Measurements from ENCODE around the gene TRAIP.

The TRAIP gene

DNA sequence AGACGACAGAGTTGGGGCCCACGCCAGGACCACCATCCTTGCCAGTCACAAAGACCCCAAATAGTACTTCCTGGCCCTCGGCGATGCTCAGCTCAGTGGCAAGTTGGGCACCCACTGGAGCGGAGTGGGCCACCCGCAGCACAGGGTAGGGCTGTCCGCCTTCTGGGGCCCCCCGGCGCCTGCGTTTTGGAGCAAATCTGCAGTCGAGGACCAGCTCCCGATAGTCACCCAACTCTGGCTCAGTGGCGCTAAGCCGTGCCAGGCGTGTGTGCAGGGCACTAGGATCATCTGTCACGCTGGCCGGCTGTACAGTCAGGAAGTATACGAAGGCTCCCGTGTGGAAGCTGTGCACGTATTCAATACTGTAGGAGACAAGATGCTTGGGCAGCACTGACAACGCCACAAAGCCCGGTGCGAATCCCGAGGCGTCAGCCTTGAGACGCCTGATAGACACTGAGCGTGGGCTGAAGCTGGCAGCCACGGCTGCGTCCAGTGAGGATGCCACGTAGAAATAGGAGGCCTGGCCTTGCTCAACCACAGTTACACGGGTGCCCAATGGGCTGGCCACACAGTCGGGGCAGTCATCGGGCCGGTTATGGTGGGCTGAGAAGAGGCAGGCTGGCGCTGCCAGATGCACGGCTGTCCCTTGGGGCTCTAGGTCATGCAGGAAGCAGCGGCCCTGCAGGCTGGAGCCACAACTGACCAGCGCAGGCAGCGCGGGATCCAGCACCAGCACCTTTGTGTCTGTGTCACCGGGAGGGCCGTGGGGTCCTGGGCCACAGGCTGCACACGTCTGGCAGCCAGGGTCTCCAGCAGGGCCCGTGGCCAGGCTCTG is 46.4 kb upstream of the TRAIP start:
- H3K27ac ChIP-seq (ENCODE audit: extremely low read depth, low read depth, low read length), result no peak overlapping the region
- TF ChIP-seq, protein P1, sequence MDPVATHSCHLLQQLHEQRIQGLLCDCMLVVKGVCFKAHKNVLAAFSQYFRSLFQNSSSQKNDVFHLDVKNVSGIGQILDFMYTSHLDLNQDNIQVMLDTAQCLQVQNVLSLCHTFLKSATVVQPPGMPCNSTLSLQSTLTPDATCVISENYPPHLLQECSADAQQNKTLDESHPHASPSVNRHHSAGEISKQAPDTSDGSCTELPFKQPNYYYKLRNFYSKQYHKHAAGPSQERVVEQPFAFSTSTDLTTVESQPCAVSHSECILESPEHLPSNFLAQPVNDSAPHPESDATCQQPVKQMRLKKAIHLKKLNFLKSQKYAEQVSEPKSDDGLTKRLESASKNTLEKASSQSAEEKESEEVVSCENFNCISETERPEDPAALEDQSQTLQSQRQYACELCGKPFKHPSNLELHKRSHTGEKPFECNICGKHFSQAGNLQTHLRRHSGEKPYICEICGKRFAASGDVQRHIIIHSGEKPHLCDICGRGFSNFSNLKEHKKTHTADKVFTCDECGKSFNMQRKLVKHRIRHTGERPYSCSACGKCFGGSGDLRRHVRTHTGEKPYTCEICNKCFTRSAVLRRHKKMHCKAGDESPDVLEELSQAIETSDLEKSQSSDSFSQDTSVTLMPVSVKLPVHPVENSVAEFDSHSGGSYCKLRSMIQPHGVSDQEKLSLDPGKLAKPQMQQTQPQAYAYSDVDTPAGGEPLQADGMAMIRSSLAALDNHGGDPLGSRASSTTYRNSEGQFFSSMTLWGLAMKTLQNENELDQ (tag by site-specific recombination; IDR thresholded peaks at IDR 0.05; ENCODE audit: low read depth), result no peak
- TF ChIP-seq BCL11B (tag by site-specific recombination; IDR thresholded peaks at IDR 0.05; ENCODE audit: low read depth), result no peak
- no peak for TF ChIP-seq ZNF214 (tag by site-specific recombination; IDR thresholded peaks at IDR 0.05; ENCODE audit: borderline replicate concordance)
- TF ChIP-seq YY1 (tag by site-specific recombination; IDR thresholded peaks at IDR 0.05), result no peak
- TF ChIP-seq ZNF350 (tag by site-specific recombination; IDR thresholded peaks at IDR 0.05), result no peak
- no peak for TF ChIP-seq ZNF169 (tag by site-specific recombination; IDR thresholded peaks at IDR 0.05)
- TF ChIP-seq ZNF404 (tag by site-specific recombination; IDR thresholded peaks at IDR 0.05), result no peak
- no peak for TF ChIP-seq ZNF660 (tag by site-specific recombination; IDR thresholded peaks at IDR 0.05)
- TF ChIP-seq ZNF777 (tag by site-specific recombination; IDR thresholded peaks at IDR 0.05; ENCODE audit: borderline replicate concordance), result no peak
- TF ChIP-seq ZNF830 (tag by site-specific recombination; IDR thresholded peaks at IDR 0.05; ENCODE audit: low read depth), result no peak
- H3K4me3 ChIP-seq (ENCODE audit: low read depth, low read length), result no peak overlapping the region
- no peaks in the 10 kb centered on the region for H3K9me3 ChIP-seq (ENCODE audit: control insufficient read depth, insufficient read depth, low read depth, low read length)
- ChIA-PET POLR2A (no interaction called here), CTCF (interaction anchor here (1.2 kb wide), 1 partner anchor 63 kb away, joined by 4 read pairs; no protein-coding TSS in a partner anchor)
- no peaks in the 10 kb centered on the region for H3K4me1 ChIP-seq (ENCODE audit: control insufficient read depth, insufficient read depth, low read length)
- no peaks in the 10 kb centered on the region for H3K36me3 ChIP-seq (ENCODE audit: control insufficient read depth in 2 of 2, insufficient read depth in 1 of 2, low read length in 2 of 2)

DNA sequence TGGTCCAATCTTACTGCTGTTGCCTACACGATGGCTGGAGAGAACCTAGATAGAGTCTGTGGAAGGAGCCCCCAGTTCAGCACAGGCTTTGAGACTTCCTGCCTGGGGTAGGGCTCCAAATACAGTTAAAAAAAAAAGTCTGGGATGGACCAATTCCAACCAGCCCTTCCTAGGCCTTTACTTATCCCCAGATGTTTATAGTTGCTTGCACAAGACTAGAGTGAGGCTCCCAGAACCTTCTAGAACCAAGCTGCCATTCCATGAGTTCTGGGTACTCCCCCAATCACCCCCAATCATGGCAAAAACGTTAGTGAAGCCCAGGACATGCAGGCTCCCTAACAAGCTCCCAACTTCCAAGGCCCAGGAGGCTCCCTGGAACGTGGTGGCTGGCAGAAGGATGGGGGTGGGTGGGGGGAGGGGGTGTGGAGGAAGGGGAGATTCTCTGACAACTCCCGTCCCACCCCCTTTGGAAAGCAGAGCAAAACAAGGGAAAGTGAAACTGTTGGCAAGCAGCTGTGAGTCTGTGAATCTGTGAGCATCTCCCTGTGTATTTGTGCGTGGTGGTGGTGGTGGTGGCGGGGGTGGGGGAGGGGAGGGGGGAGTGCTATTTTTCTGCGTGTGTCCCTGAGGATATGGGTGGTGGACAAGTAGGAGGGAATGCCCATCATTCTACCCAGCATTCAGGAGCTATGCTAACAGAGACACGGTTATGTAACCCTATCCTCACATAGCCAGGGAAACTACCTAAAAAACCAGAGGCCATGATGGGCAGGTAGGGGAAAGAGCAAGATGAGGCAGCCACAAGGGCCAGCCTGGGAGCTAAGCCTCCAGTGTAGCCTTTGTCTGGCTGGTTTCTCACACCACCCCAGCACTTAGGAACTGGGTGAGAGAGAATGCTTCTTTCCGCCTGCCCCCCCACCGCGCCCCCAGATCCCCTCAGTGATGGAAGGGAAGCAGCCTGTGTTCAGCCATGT is 45.3 kb upstream of the TRAIP start:
- CTCF ChIA-PET, result interaction anchor here (0.5 to 1.2 kb wide), 4 partner anchors 16 to 99 kb away, joined by 3 to 4 read pairs (median 4); partner anchors contain the start of gene INKA1
- H3K27ac ChIP-seq (ENCODE audit: extremely low read depth, low read depth, low read length), result no peak overlapping the region
- no peaks in the 10 kb centered on the region for H3K36me3 ChIP-seq (ENCODE audit: control insufficient read depth in 2 of 2, insufficient read depth in 1 of 2, low read length in 2 of 2)
- H3K4me1 ChIP-seq (ENCODE audit: control insufficient read depth, insufficient read depth, low read length), result no peaks in the 10 kb centered on the region
- POLR2A ChIA-PET, result no interaction called here
- TF ChIP-seq, protein P2, sequence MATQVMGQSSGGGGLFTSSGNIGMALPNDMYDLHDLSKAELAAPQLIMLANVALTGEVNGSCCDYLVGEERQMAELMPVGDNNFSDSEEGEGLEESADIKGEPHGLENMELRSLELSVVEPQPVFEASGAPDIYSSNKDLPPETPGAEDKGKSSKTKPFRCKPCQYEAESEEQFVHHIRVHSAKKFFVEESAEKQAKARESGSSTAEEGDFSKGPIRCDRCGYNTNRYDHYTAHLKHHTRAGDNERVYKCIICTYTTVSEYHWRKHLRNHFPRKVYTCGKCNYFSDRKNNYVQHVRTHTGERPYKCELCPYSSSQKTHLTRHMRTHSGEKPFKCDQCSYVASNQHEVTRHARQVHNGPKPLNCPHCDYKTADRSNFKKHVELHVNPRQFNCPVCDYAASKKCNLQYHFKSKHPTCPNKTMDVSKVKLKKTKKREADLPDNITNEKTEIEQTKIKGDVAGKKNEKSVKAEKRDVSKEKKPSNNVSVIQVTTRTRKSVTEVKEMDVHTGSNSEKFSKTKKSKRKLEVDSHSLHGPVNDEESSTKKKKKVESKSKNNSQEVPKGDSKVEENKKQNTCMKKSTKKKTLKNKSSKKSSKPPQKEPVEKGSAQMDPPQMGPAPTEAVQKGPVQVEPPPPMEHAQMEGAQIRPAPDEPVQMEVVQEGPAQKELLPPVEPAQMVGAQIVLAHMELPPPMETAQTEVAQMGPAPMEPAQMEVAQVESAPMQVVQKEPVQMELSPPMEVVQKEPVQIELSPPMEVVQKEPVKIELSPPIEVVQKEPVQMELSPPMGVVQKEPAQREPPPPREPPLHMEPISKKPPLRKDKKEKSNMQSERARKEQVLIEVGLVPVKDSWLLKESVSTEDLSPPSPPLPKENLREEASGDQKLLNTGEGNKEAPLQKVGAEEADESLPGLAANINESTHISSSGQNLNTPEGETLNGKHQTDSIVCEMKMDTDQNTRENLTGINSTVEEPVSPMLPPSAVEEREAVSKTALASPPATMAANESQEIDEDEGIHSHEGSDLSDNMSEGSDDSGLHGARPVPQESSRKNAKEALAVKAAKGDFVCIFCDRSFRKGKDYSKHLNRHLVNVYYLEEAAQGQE (tag by site-specific recombination; IDR thresholded peaks at IDR 0.05), result no peak
- no peak overlapping the region for H3K4me3 ChIP-seq (ENCODE audit: low read depth, low read length)
- no peaks in the 10 kb centered on the region for H3K9me3 ChIP-seq (ENCODE audit: control insufficient read depth, insufficient read depth, low read depth, low read length)

DNA sequence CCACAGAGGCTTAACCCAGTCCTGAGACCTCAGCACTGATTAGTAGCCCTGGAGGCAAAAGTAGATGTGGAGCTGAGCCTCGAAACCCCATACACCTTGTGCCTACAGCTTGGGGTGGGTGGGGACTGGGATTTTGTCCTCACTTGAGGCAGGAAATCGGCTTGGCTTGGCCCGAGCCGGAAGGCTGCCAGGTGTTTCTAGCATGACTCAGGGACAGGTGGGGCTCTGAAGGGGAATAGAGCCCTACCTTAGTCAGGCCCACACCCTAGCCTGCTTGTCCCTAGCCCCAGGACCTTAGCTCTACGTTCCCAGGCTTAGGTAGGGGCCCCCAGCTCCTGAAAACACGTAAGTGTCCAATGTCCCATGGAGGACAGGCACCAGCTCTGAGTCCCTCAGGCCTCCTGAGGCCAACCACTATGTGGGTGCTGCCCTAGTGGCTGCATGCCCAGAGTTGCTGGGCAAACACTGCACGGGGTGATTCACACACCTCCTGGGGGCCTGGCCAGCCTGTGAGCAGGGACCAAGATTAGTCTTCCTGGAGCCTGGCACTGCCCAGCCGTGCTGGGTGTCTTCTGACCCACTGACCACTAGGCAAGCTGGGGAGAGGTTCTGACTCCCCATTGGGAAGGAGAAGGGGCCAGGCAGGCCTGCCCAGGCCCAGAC is 44.3 kb upstream of the TRAIP start:
- Histone ChIP-seq H3K36me3 (ENCODE audit: control insufficient read depth in 2 of 2, insufficient read depth in 1 of 2, low read length in 2 of 2) (no peaks in the 10 kb centered on the region), H3K4me1 (ENCODE audit: control insufficient read depth, insufficient read depth, low read length) (no peaks in the 10 kb centered on the region), H3K4me3 (ENCODE audit: low read depth, low read length) (no peak overlapping the region), H3K27ac (ENCODE audit: extremely low read depth, low read depth, low read length) (no peak overlapping the region), H3K9me3 (ENCODE audit: control insufficient read depth, insufficient read depth, low read depth, low read length) (no peaks in the 10 kb centered on the region)
- ChIA-PET CTCF (interaction anchor here (0.5 to 1.8 kb wide), 8 partner anchors 8 to 201 kb away, joined by 3 to 6 read pairs (median 4); partner anchors contain the start of gene INKA1), POLR2A (no interaction called here)
- TF ChIP-seq, protein P3, sequence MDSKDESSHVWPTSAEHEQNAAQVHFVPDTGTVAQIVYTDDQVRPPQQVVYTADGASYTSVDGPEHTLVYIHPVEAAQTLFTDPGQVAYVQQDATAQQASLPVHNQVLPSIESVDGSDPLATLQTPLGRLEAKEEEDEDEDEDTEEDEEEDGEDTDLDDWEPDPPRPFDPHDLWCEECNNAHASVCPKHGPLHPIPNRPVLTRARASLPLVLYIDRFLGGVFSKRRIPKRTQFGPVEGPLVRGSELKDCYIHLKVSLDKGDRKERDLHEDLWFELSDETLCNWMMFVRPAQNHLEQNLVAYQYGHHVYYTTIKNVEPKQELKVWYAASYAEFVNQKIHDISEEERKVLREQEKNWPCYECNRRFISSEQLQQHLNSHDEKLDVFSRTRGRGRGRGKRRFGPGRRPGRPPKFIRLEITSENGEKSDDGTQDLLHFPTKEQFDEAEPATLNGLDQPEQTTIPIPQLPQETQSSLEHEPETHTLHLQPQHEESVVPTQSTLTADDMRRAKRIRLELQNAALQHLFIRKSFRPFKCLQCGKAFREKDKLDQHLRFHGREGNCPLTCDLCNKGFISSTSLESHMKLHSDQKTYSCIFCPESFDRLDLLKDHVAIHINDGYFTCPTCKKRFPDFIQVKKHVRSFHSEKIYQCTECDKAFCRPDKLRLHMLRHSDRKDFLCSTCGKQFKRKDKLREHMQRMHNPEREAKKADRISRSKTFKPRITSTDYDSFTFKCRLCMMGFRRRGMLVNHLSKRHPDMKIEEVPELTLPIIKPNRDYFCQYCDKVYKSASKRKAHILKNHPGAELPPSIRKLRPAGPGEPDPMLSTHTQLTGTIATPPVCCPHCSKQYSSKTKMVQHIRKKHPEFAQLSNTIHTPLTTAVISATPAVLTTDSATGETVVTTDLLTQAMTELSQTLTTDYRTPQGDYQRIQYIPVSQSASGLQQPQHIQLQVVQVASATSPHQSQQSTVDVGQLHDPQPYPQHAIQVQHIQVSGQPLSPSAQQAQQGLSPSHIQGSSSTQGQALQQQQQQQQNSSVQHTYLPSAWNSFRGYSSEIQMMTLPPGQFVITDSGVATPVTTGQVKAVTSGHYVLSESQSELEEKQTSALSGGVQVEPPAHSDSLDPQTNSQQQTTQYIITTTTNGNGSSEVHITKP (tag by site-specific recombination; IDR thresholded peaks at IDR 0.05), result no peak
- no peak for TF ChIP-seq ZNF23 (tag by site-specific recombination; IDR thresholded peaks at IDR 0.05; ENCODE audit: borderline replicate concordance)
- no peak for TF ChIP-seq ZNF221 (tag by site-specific recombination; IDR thresholded peaks at IDR 0.05; ENCODE audit: borderline replicate concordance)
- TF ChIP-seq ZNF792 (tag by site-specific recombination; IDR thresholded peaks at IDR 0.05), result no peak
- no peak for TF ChIP-seq ZBTB21 (tag by site-specific recombination; IDR thresholded peaks at IDR 0.05)
- TF ChIP-seq ZNF16 (tag by site-specific recombination; IDR thresholded peaks at IDR 0.05; ENCODE audit: low read depth), result no peak
- TF ChIP-seq SP2 (tag by site-specific recombination; IDR thresholded peaks at IDR 0.05), result no peak
